ENCODE data around the gene PAMR1.

PAMR1 gene

DNA sequence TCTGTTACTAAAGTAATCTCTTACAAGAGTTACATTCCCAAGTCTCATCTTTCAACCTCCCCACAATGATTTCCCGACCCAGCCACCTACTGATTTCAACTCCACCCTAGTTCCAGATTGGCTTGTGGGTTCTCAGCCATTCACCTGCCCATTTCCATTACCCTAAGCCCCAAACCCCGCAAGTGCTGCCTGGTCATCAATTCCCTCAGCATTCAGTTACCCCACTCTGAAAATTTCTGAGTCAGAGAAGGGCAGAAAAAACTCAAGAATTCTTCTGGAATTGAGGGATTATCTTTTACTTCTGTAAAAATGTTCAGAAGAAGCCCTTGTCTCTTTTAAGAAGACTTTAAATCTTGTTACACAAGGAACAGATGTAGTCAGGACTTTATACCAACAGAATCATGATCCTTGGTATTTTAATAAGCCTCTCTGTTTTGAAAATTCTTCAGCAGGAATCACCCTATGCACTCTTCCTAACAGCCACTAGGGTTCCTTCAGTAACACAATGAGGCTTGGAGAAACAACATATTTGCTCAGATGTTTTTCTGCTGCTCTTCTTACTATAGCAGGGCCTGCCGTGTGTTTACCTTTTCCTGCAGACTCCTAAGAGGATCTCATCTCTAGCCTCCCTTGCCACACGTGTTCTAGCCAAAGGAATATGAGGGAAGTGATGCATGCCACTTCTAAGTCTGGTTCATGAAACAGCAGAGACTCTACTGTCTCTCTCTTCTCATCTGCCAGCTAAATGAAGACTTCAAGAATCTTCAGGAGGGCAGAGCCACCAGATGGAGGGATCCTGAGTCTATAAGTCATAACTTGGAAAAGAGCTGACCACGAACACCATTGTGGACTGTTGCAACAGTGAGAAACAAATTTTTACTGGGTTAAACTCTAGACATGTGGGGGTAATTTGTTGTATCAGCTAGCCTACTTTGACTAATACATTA, 29.3 kb upstream of the PAMR1 start:
- no peaks in the 10 kb centered on the region for H3K9me3 ChIP-seq (ENCODE audit: insufficient read depth, low read length)
- no peak overlapping the region for H2AFZ ChIP-seq (ENCODE audit: low read depth, low read length, severe bottlenecking)
- TF ChIP-seq, protein P1, sequence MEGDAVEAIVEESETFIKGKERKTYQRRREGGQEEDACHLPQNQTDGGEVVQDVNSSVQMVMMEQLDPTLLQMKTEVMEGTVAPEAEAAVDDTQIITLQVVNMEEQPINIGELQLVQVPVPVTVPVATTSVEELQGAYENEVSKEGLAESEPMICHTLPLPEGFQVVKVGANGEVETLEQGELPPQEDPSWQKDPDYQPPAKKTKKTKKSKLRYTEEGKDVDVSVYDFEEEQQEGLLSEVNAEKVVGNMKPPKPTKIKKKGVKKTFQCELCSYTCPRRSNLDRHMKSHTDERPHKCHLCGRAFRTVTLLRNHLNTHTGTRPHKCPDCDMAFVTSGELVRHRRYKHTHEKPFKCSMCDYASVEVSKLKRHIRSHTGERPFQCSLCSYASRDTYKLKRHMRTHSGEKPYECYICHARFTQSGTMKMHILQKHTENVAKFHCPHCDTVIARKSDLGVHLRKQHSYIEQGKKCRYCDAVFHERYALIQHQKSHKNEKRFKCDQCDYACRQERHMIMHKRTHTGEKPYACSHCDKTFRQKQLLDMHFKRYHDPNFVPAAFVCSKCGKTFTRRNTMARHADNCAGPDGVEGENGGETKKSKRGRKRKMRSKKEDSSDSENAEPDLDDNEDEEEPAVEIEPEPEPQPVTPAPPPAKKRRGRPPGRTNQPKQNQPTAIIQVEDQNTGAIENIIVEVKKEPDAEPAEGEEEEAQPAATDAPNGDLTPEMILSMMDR (IDR thresholded peaks at IDR 0.05; ENCODE audit: insufficient read depth, low read length, poor library complexity, severe bottlenecking) = no peak
- no peak overlapping the region for H3K27ac ChIP-seq (ENCODE audit: low read depth, low read length)
- H3F3A ChIP-seq (ENCODE audit: insufficient read depth) = no peaks in the 10 kb centered on the region
- H3K9ac ChIP-seq (ENCODE audit: low read length) = no peak overlapping the region
- no peaks in the 10 kb centered on the region for H3K27me3 ChIP-seq (ENCODE audit: low read length)
- no peak overlapping the region for H3K4me3 ChIP-seq (ENCODE audit: insufficient read depth, low read length, poor library complexity, severe bottlenecking)
- H4K20me1 ChIP-seq (ENCODE audit: low read depth, low read length) = no peaks in the 10 kb centered on the region
- H3K9me2 ChIP-seq (replicated peaks; ENCODE audit: insufficient read depth, low read length) = no peaks in the 10 kb centered on the region
- no peaks in the 10 kb centered on the region for H3K79me2 ChIP-seq (ENCODE audit: insufficient read depth, low read length)
- H3K36me3 ChIP-seq (ENCODE audit: low read length) = no peaks in the 10 kb centered on the region
- no peak overlapping the region for H3K4me2 ChIP-seq (ENCODE audit: low read depth, low read length, poor library complexity, severe bottlenecking)

DNA sequence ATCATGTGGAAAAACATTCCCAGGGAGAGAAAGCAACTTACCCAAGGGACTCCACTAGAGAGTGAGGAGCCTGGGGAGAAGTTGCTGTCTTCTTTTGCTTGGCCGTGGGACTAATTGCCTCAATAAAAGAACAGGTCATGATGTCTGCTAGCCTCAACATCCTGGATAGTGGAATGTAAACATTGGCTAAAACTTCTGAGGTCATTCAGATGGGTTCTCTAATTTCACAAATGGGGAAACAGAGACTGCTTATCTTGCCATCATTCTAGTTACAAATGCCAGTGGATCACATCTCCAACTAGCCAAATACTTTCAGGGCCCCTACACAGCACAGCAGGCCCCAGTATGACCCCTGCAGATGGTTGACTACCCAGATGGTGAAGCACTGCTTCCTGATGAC, 28.4 kb upstream of the PAMR1 start:
- no peaks in the 10 kb centered on the region for H3F3A ChIP-seq (ENCODE audit: insufficient read depth)
- no peaks in the 10 kb centered on the region for H3K9me2 ChIP-seq (replicated peaks; ENCODE audit: insufficient read depth, low read length)
- H3K9ac ChIP-seq (ENCODE audit: low read length) = no peak overlapping the region
- H4K20me1 ChIP-seq (ENCODE audit: low read depth, low read length) = no peaks in the 10 kb centered on the region
- TF ChIP-seq, protein P1 (IDR thresholded peaks at IDR 0.05; ENCODE audit: insufficient read depth, low read length, poor library complexity, severe bottlenecking) = no peak
- TF ChIP-seq EZH2phosphoT487 (conservative IDR thresholded peaks at IDR 0.05; ENCODE audit: low read length) = no peak
- no peak overlapping the region for H3K4me2 ChIP-seq (ENCODE audit: low read depth, low read length, poor library complexity, severe bottlenecking)
- H3K27me3 ChIP-seq (ENCODE audit: low read length) = no peaks in the 10 kb centered on the region
- no peaks in the 10 kb centered on the region for H3K36me3 ChIP-seq (ENCODE audit: low read length)
- no peak overlapping the region for H3K4me3 ChIP-seq (ENCODE audit: insufficient read depth, low read length, poor library complexity, severe bottlenecking)
- H3K27ac ChIP-seq (ENCODE audit: low read depth, low read length) = no peak overlapping the region
- no peak overlapping the region for H2AFZ ChIP-seq (ENCODE audit: low read depth, low read length, severe bottlenecking)
- no peaks in the 10 kb centered on the region for H3K9me3 ChIP-seq (ENCODE audit: insufficient read depth, low read length)
- H3K79me2 ChIP-seq (ENCODE audit: insufficient read depth, low read length) = no peaks in the 10 kb centered on the region

DNA sequence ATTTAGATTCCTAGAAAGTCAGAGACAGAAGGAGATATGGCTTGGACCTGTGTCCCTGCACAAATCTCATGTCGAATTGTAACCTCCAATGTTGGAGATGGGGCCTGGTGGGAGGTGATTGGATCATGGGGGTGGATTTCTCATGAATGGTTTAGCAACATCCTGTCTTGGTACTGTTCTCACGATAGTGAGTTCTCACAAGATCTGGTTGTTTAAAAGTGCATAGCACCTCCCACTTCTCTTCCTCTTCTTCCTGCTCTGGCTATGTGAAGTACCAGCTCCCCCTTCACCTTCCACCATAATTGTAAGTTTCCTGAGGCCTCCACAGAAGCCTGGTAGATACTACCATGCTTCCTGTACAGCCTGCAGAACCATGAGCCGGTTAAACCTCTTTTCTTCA, 27.6 kb upstream of the PAMR1 start:
- Histone ChIP-seq H3K4me3 (ENCODE audit: insufficient read depth, low read length, poor library complexity, severe bottlenecking) (no peak overlapping the region), H3K27ac (ENCODE audit: low read depth, low read length) (no peak overlapping the region), H3K9me3 (ENCODE audit: insufficient read depth, low read length) (no peaks in the 10 kb centered on the region), H4K20me1 (ENCODE audit: low read depth, low read length) (no peaks in the 10 kb centered on the region), H3K79me2 (ENCODE audit: insufficient read depth, low read length) (no peaks in the 10 kb centered on the region), H3K36me3 (ENCODE audit: low read length) (no peaks in the 10 kb centered on the region), H3K9ac (ENCODE audit: low read length) (no peak overlapping the region), H3K4me2 (ENCODE audit: low read depth, low read length, poor library complexity, severe bottlenecking) (no peak overlapping the region), H3K9me2 (replicated peaks; ENCODE audit: insufficient read depth, low read length) (no peaks in the 10 kb centered on the region), H3K27me3 (ENCODE audit: low read length) (no peaks in the 10 kb centered on the region), H2AFZ (ENCODE audit: low read depth, low read length, severe bottlenecking) (no peak overlapping the region), H3F3A (ENCODE audit: insufficient read depth) (no peaks in the 10 kb centered on the region)
- no peak for TF ChIP-seq EZH2phosphoT487 (conservative IDR thresholded peaks at IDR 0.05; ENCODE audit: low read length)
- TF ChIP-seq, protein P1 (IDR thresholded peaks at IDR 0.05; ENCODE audit: insufficient read depth, low read length, poor library complexity, severe bottlenecking) = no peak

Data from SU-DHL-6 (cell line).